ENCODE measurements around the gene KCNIP2.

DNA sequence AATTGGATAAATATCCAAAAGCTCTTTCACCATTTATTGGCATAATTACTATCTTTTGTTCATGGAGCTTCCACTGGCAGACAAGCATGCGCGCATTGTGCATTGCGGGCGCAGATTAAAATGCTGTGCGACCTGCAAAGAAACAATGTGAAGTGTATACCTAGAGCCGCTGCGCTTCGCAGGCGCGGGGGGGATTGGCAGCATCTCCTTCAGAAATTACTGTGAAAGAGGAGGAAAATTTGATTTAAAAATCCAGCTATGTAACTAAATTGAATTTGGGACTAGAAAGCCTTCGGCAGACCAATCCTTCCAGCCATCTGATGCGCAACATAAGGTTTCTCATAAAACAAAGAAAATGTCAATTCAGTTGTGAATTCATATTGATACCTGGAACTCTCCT lies 50.1 kb downstream of the KCNIP2 start:
- TF ChIP-seq, protein P1, sequence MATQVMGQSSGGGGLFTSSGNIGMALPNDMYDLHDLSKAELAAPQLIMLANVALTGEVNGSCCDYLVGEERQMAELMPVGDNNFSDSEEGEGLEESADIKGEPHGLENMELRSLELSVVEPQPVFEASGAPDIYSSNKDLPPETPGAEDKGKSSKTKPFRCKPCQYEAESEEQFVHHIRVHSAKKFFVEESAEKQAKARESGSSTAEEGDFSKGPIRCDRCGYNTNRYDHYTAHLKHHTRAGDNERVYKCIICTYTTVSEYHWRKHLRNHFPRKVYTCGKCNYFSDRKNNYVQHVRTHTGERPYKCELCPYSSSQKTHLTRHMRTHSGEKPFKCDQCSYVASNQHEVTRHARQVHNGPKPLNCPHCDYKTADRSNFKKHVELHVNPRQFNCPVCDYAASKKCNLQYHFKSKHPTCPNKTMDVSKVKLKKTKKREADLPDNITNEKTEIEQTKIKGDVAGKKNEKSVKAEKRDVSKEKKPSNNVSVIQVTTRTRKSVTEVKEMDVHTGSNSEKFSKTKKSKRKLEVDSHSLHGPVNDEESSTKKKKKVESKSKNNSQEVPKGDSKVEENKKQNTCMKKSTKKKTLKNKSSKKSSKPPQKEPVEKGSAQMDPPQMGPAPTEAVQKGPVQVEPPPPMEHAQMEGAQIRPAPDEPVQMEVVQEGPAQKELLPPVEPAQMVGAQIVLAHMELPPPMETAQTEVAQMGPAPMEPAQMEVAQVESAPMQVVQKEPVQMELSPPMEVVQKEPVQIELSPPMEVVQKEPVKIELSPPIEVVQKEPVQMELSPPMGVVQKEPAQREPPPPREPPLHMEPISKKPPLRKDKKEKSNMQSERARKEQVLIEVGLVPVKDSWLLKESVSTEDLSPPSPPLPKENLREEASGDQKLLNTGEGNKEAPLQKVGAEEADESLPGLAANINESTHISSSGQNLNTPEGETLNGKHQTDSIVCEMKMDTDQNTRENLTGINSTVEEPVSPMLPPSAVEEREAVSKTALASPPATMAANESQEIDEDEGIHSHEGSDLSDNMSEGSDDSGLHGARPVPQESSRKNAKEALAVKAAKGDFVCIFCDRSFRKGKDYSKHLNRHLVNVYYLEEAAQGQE (IDR thresholded peaks at IDR 0.05; ENCODE audit: low read depth) = no peak
- no peak for TF ChIP-seq EZH2 (IDR thresholded peaks at IDR 0.05)
- TF ChIP-seq, protein P2, sequence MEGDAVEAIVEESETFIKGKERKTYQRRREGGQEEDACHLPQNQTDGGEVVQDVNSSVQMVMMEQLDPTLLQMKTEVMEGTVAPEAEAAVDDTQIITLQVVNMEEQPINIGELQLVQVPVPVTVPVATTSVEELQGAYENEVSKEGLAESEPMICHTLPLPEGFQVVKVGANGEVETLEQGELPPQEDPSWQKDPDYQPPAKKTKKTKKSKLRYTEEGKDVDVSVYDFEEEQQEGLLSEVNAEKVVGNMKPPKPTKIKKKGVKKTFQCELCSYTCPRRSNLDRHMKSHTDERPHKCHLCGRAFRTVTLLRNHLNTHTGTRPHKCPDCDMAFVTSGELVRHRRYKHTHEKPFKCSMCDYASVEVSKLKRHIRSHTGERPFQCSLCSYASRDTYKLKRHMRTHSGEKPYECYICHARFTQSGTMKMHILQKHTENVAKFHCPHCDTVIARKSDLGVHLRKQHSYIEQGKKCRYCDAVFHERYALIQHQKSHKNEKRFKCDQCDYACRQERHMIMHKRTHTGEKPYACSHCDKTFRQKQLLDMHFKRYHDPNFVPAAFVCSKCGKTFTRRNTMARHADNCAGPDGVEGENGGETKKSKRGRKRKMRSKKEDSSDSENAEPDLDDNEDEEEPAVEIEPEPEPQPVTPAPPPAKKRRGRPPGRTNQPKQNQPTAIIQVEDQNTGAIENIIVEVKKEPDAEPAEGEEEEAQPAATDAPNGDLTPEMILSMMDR (IDR thresholded peaks at IDR 0.05 in 2 of 3, conservative IDR thresholded peaks at IDR 0.05 in 1 of 3; ENCODE audit: borderline replicate concordance in 1 of 3, insufficient read depth in 1 of 3, low read depth in 2 of 3, low read length in 2 of 3) = no peak
- TF ChIP-seq, protein P3, sequence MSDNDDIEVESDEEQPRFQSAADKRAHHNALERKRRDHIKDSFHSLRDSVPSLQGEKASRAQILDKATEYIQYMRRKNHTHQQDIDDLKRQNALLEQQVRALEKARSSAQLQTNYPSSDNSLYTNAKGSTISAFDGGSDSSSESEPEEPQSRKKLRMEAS (IDR thresholded peaks at IDR 0.05) = no peak
- no peak for TF ChIP-seq POLR2A (IDR thresholded peaks at IDR 0.05; ENCODE audit: borderline replicate concordance, extremely low read depth, insufficient read depth, insufficient read length)
- no peak for TF ChIP-seq POLR2AphosphoS5 (IDR thresholded peaks at IDR 0.05; ENCODE audit: low read depth, low read length)
- TF ChIP-seq FOSL1 (IDR thresholded peaks at IDR 0.05; ENCODE audit: low read depth) = no peak

All from HCT116 (cell line).